Heart left ventricle (tissue), 16 donors: ENCODE data around the gene SUPT20H. TPM values are rescaled to one million over a fixed set of nuclear protein-coding genes. Genes with fewer than 3 reads are reported as not detected.

Experiments used
- ATAC-seq, 4 donors: fragments of 200-7000 bp; cut with Tn5 transposase; one replicate each; pipeline ENCODE4 v1.9.1; 2020 to 2022; ENCODE audit warnings: moderate library complexity in 4 of 4, mild to moderate bottlenecking in 3 of 4, moderate number of reproducible peaks in 1 of 4
- DNase-seq, 5 donors: peaks; one replicate each; pipeline ENCODE4 v3.0.0-alpha.2; 2020
- H3K27ac ChIP-seq, 12 donors: fragments of 200-600 bp; sonication (generic) in 4 of 12; one replicate each; pipeline versions ENCODE4 v1.5.0 to v1.8.0; 2016 to 2022; ENCODE audit warnings: mild to moderate bottlenecking in 2 of 12
- H3K27me3 ChIP-seq, 9 donors: fragments of 200-600 bp; sonication (generic) in 2 of 9; one replicate each; pipeline versions ENCODE4 v1.5.1 to v1.8.0; 2016 to 2022; ENCODE audit warnings: mild to moderate bottlenecking in 3 of 9
- H3K36me3 ChIP-seq, 9 donors: fragments of 200-600 bp; sonication (generic) in 2 of 9; one replicate each; pipeline versions ENCODE4 v1.5.0 to v1.8.0; 2018 to 2022; ENCODE audit warnings: mild to moderate bottlenecking in 2 of 9
- H3K4me1 ChIP-seq, 12 donors: fragments of 200-600 bp; sonication (generic) in 4 of 12; one replicate each; pipeline versions ENCODE4 v1.5.0 to v1.8.0; 2016 to 2022; ENCODE audit warnings: mild to moderate bottlenecking in 3 of 12
- H3K4me3 ChIP-seq, 12 donors: fragments of 200-600 bp; sonication (generic) in 4 of 12; one replicate each; pipeline versions ENCODE4 v1.5.0 to v1.8.0; 2017 to 2022; ENCODE audit warnings: mild to moderate bottlenecking in 9 of 12, moderate library complexity in 4 of 12
- H3K9me3 ChIP-seq, 12 donors: fragments of 200-600 bp; sonication (generic) in 4 of 12; one replicate each; pipeline versions ENCODE4 v1.5.0 to v1.8.0; 2016 to 2022; ENCODE audit warnings: mild to moderate bottlenecking in 1 of 12
- POLR2A ChIP-seq, 2 donors: fragments of 450-650 bp; IDR thresholded peaks; one replicate each; pipeline ENCODE4 v1.6.1; 2017; ENCODE audit warnings: antibody characterized with exemption in 2 of 2, mild to moderate bottlenecking in 2 of 2, moderate library complexity in 2 of 2
- WGBS, 4 donors: extraction: QIAGEN DNeasy Blood & Tissue Kit in 2 of 4; methylation state at CpG; one replicate each; pipeline versions ENCODE4 v1.1.5 to v1.1.7; 2013 to 2018; 5-methylcytosine and 5-hydroxymethylcytosine counted together
- intact Hi-C, 10 donors: fragments of 100-400 bp; cut with DNase I; formaldehyde crosslinking; loops; one replicate each; pipeline versions ENCODE4 v1.11.1 to v1.14.2; 2022
- polyA plus RNA-seq, 2 donors: library from polyadenylated mRNA; stranded (reverse); fragments of 200-250 nt; gene quantifications; one replicate each; pipeline ENCODE4 v1.2.3, GENCODE V29; 2013
- total RNA-seq, 9 donors: library from RNA; depleted of rRNA in 2 of 9; stranded (reverse); fragments of >200 nt in 2 of 9; fragmentation: NEBNext Ultra II Directional in 3 of 9; extraction: Animal tissue kit (Norgen Biotek cat#: 25700) in 3 of 9; gene quantifications; one replicate each; pipeline versions ENCODE4 v1.1.0 to v1.2.4, GENCODE V29; 2016 to 2023
- TF ChIP-seq, protein P1 (sequence below), 12 donors: fragments of 200-600 bp; sonication (generic) in 4 of 12; IDR thresholded peaks; one replicate each; pipeline versions ENCODE4 v1.5.0 to v1.8.0; 2018 to 2022; ENCODE audit warnings: antibody characterized with exemption in 12 of 12, mild to moderate bottlenecking in 5 of 12
- donor health status: ischemic (EF 13 %, LVEDD 7.1; RV severe dilation, severe dysfunction).
- donor health status: healthy with polysubstance abuse.
- donor health status: DM: no; HTN: yes; CAD: no.
- donor health status: DM: no; HTN: no; CAD: no.
- donor health status: ischemic (EF 25% LVEDD 6.9; RV normal size, moderate dysfunction).
- donor health status: ischemic (EF 25% LVEDD 5.7; RV mildly dilated, moderate dysfunction).
- donor health status: healthy.
- donor health status: DM: yes; HTN: yes; CAD: no.
- donor health status: ischemic (EF 35%, LVEDD 5.7; RV mildly dilated, moderate dysfunction).
- donor health status: nonischemic (EF 11% LVEDD 7.7; RV severe dilation, severe dysfunction).
- donor health status: DM: yes; HTN: yes; CAD: no.
- donor health status: PGD.
- donor health status: ischemic (EF 29% LVEDD 5.4; RV normal size, mild dysfunction).
- donor health status: nonischemic (EF 23%, LVEDD 6.1; RV moderate dilation, normal function).

SUPT20H gene
- total and polyA plus RNA-seq, 11 donors = 18.0 to 32.8 (median 25.6) TPM

- Histone ChIP-seq H3K27me3 (no peaks in the 10 kb centered on the region), H3K9me3 (peaks cover 0 to 9% (median 4%) of the 10 kb centered on the region in 12 donors), H3K4me1 (no peaks in the 10 kb centered on the region), H3K36me3 (peaks cover 0 to 86% (median 66%) of the 10 kb centered on the region in 9 donors), H3K27ac (no peak overlapping the region), H3K4me3 (no peak overlapping the region)
- ATAC-seq (no peak), DNase-seq (no peak)
- intact Hi-C loops = loop anchor here in 2 of 10 donors (10.0 kb wide), 1 partner anchor 548 kb away; no protein-coding TSS in a partner anchor
- WGBS, 4 donors = 90 to 97% (median 96%) methylated on average over 1 of the region's 1 CpG
- TF ChIP-seq, protein P1, sequence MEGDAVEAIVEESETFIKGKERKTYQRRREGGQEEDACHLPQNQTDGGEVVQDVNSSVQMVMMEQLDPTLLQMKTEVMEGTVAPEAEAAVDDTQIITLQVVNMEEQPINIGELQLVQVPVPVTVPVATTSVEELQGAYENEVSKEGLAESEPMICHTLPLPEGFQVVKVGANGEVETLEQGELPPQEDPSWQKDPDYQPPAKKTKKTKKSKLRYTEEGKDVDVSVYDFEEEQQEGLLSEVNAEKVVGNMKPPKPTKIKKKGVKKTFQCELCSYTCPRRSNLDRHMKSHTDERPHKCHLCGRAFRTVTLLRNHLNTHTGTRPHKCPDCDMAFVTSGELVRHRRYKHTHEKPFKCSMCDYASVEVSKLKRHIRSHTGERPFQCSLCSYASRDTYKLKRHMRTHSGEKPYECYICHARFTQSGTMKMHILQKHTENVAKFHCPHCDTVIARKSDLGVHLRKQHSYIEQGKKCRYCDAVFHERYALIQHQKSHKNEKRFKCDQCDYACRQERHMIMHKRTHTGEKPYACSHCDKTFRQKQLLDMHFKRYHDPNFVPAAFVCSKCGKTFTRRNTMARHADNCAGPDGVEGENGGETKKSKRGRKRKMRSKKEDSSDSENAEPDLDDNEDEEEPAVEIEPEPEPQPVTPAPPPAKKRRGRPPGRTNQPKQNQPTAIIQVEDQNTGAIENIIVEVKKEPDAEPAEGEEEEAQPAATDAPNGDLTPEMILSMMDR (IDR thresholded peaks at IDR 0.05) = no peak
- TF ChIP-seq POLR2A (IDR thresholded peaks at IDR 0.05) = no peak
These were observed 86.5 kb downstream of the SUPT20H start for GRCh38 chr13:36973009-36973408.

DNA sequence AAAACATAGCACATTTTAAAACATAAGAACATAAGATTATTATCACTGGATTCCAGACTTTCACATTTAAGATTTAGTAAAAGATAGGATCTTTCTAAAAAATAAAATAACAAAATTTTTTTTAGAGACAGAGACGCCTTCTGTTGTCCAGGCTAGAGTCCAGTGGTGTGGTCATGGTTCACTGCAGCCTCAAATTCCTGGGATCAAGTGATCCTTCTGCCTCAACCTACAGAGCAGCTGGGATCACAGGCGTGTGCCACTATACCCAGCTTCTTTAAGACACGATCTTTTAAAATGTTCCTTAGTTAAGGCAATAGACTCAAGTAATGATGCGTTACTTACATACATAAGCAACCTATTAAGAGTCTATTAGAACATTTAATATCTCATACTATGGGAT lies 93.1 kb downstream of the SUPT20H start:
- ATAC-seq (no peak), DNase-seq (no peak)
- WGBS, 4 donors = 95 to 98% (median 97%) methylated on average over 4 of the region's 4 CpGs
- Histone ChIP-seq H3K4me1 (no peaks in the 10 kb centered on the region), H3K27me3 (no peaks in the 10 kb centered on the region), H3K4me3 (no peak overlapping the region), H3K27ac (no peak overlapping the region), H3K9me3 (no peaks in the 10 kb centered on the region), H3K36me3 (peaks cover 0 to 100% (median 83%) of the 10 kb centered on the region in 9 donors)
- TF ChIP-seq, protein P1 (IDR thresholded peaks at IDR 0.05) = no peak
- TF ChIP-seq POLR2A (IDR thresholded peaks at IDR 0.05) = no peak
- intact Hi-C loops = no loop called here

GRCh38 chr13:36965767-36966166 lies 93.7 kb downstream of the SUPT20H start:
- 69 to 89% (median 81%) methylated on average over 2 of the region's 2 CpGs for WGBS, 4 donors
- no peak for ATAC-seq
- H3K36me3 ChIP-seq = peaks cover 0 to 100% (median 83%) of the 10 kb centered on the region in 9 donors

DNA sequence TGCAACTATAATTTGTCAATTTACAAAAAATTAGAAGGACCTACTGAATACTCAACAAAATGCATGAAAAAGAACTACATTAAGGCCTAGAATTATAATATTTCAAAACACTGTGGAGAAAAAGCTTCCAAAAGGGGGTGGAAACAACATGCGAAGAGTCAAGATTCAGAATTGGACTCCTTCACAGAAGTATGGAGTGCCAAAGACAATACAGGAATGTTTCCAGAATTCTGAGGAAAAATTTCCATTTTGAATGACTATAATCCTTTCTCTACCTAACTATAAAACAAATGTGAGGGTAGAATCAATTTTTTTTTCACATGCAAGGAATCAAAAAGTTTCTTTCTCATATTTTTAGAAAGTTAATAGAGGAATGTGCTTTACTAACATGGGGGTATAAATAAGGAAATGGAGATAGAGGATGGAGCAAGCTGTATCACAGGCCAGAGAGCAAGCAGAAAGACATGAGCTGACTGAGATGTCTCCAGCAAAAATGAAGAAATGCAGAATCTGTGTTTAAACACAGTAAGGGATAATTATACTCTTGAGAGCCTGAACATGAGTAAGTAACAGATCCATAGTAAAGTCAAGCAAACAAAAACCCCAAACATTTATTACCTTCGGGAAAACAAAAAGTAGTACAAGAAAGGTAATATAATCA lies 99.9 kb downstream of the SUPT20H start:
- Histone ChIP-seq H3K4me1 (peaks cover 0 to 2% (median 0%) of the 10 kb centered on the region in 12 donors), H3K4me3 (no peak overlapping the region), H3K36me3 (peaks cover 0 to 67% (median 48%) of the 10 kb centered on the region in 9 donors), H3K9me3 (no peaks in the 10 kb centered on the region), H3K27ac (no peak overlapping the region), H3K27me3 (no peaks in the 10 kb centered on the region)
- 82 to 89% (median 87%) methylated on average over 2 of the region's 2 CpGs for WGBS, 4 donors
- TF ChIP-seq, protein P1 (IDR thresholded peaks at IDR 0.05) = no peak
- TF ChIP-seq POLR2A (IDR thresholded peaks at IDR 0.05) = no peak
- no peak for DNase-seq
- no peak for ATAC-seq
- intact Hi-C loops = no loop called here

More at GRCh38 chr13:36965767-36966166, 93.7 kb downstream of the SUPT20H start:
- TF ChIP-seq, protein P1 (IDR thresholded peaks at IDR 0.05) = no peak
- no peak for TF ChIP-seq POLR2A (IDR thresholded peaks at IDR 0.05)
- Histone ChIP-seq H3K9me3 (no peaks in the 10 kb centered on the region), H3K27ac (no peak overlapping the region), H3K4me3 (no peak overlapping the region), H3K27me3 (no peaks in the 10 kb centered on the region), H3K4me1 (no peaks in the 10 kb centered on the region)
- no peak for DNase-seq
- intact Hi-C loops = no loop called here

Other genes starting within 250 kb of the SUPT20H start
- gene RFXAP, start 240.5 kb downstream of the SUPT20H start, total RNA-seq = 1 to 10 TPM; 1.0 to 5.2 (median 4.2) TPM
- gene RFXAP, start 240.5 kb downstream of the SUPT20H start, polyA plus RNA-seq = 1 to 10 TPM; 2.2 to 2.3 TPM
- gene SMAD9, start 139.4 kb downstream of the SUPT20H start, total RNA-seq = 10 to 100 TPM in 1 of 9 donors, 1 to 10 TPM in 8; 2.2 to 10.4 (median 4.9) TPM
- gene SMAD9, start 139.4 kb downstream of the SUPT20H start, polyA plus RNA-seq = 1 to 10 TPM in 1 of 2 donors, under 1 TPM in 1; 0.91 to 2.1 TPM
- 10 to 100 TPM in 6 of 9 donors, 1 to 10 TPM in 3; 8.4 to 15.2 (median 11.6) TPM for gene ALG5, start 60.3 kb downstream of the SUPT20H start, total RNA-seq
- gene ALG5, start 60.3 kb downstream of the SUPT20H start, polyA plus RNA-seq = 10 to 100 TPM; 13.4 to 31.8 TPM
- gene EXOSC8, start 58.9 kb downstream of the SUPT20H start, total RNA-seq = 10 to 100 TPM; 13.6 to 30.4 (median 21.8) TPM
- 10 to 100 TPM; 32.2 to 37.5 TPM for gene EXOSC8, start 58.9 kb downstream of the SUPT20H start, polyA plus RNA-seq
- gene CSNK1A1L, start 46.0 kb upstream of the SUPT20H start, total RNA-seq = not detected
- not detected for gene CSNK1A1L, start 46.0 kb upstream of the SUPT20H start, polyA plus RNA-seq